Liver (tissue), 9 donors: ENCODE results near the gene TNFRSF21. TPM values are rescaled to one million over a fixed set of nuclear protein-coding genes. Genes with fewer than 3 reads are reported as not detected.

Source experiments
- DNase-seq: peaks from one replicate; pipeline ENCODE4 v3.0.0-alpha.2; 2017; ENCODE audit warnings: low spot score
- H3K27ac ChIP-seq, 2 donors: one replicate each; pipeline ENCODE4 v1.7.0; 2013; ENCODE audit warnings: inconsistent platforms in 2 of 2, low read length in 2 of 2, control low read depth in 1 of 2, low read depth in 1 of 2, mild to moderate bottlenecking in 1 of 2
- H3K27me3 ChIP-seq, 4 donors: one replicate each; pipeline versions ENCODE4 v1.6.1 to v1.7.0; 2013; ENCODE audit warnings: low read length in 3 of 4, inconsistent platforms in 1 of 4, mild to moderate bottlenecking in 1 of 4, moderate library complexity in 1 of 4; ENCODE audit not compliant: control insufficient read depth in 4 of 4, insufficient read depth in 4 of 4
- H3K36me3 ChIP-seq, 4 donors: one replicate each; pipeline versions ENCODE4 v1.6.1 to v1.7.0; 2013; ENCODE audit warnings: low read length in 3 of 4, mild to moderate bottlenecking in 3 of 4, low read depth in 1 of 4, moderate library complexity in 1 of 4; ENCODE audit not compliant: control insufficient read depth in 4 of 4, insufficient read depth in 3 of 4
- H3K4me1 ChIP-seq, 4 donors: one replicate each; pipeline versions ENCODE4 v1.6.1 to v1.7.0; 2013; ENCODE audit warnings: low read length in 3 of 4, mild to moderate bottlenecking in 3 of 4, moderate library complexity in 1 of 4; ENCODE audit not compliant: control insufficient read depth in 4 of 4, insufficient read depth in 4 of 4
- H3K4me3 ChIP-seq, 3 donors: one replicate each; pipeline versions ENCODE4 v1.6.1 to v1.7.0; 2013; ENCODE audit warnings: low read length in 3 of 3, control low read depth in 1 of 3, low read depth in 1 of 3, mild to moderate bottlenecking in 1 of 3
- H3K9ac ChIP-seq, 2 donors: one replicate each; pipeline ENCODE4 v1.7.0; 2013; ENCODE audit warnings: low read length in 2 of 2, mild to moderate bottlenecking in 2 of 2, moderate library complexity in 2 of 2, control low read depth in 1 of 2, low read depth in 1 of 2
- H3K9me3 ChIP-seq, 4 donors: one replicate each; pipeline versions ENCODE4 v1.6.1 to v1.7.0; 2013; ENCODE audit warnings: low read length in 3 of 4; ENCODE audit not compliant: control insufficient read depth in 4 of 4
- EGR1 ChIP-seq, 2 donors: IDR thresholded peaks; 2 replicates each; pipeline ENCODE4 v1.6.1; 2016 to 2018; ENCODE audit warnings: antibody characterized with exemption in 2 of 2, low read depth in 2 of 2
- FOXA1 ChIP-seq: IDR thresholded peaks from 2 replicates; pipeline ENCODE4 v1.6.1; 2016; ENCODE audit warnings: antibody characterized with exemption
- GABPA ChIP-seq, 2 donors: IDR thresholded peaks in 1 of 2; conservative IDR thresholded peaks in 1 of 2; 2 replicates each; pipeline ENCODE4 v1.6.1; 2016; ENCODE audit warnings: antibody characterized with exemption in 2 of 2, mild to moderate bottlenecking in 1 of 2, moderate library complexity in 1 of 2
- HNF4G ChIP-seq: IDR thresholded peaks from 2 replicates; pipeline ENCODE4 v1.6.1; 2016; ENCODE audit warnings: antibody characterized with exemption
- JUND ChIP-seq, 2 donors: IDR thresholded peaks; 2 replicates each; pipeline ENCODE4 v1.6.1; 2016; ENCODE audit warnings: antibody characterized with exemption in 2 of 2
- RAD21 ChIP-seq, 2 donors: IDR thresholded peaks; 2 replicates each; pipeline ENCODE4 v1.6.1; 2016; ENCODE audit warnings: antibody characterized with exemption in 2 of 2, mild to moderate bottlenecking in 2 of 2
- RXRA ChIP-seq, 2 donors: IDR thresholded peaks; 2 replicates each; pipeline ENCODE4 v1.6.1; 2017 to 2018; ENCODE audit warnings: antibody characterized with exemption in 2 of 2, mild to moderate bottlenecking in 1 of 2
- SP1 ChIP-seq: IDR thresholded peaks from 2 replicates; pipeline ENCODE4 v1.6.1; 2018; ENCODE audit warnings: antibody characterized with exemption, mild to moderate bottlenecking
- TAF1 ChIP-seq: conservative IDR thresholded peaks from 2 replicates; pipeline ENCODE4 v1.6.1; 2016; ENCODE audit warnings: antibody characterized with exemption, mild to moderate bottlenecking
- YY1 ChIP-seq: IDR thresholded peaks from 2 replicates; pipeline ENCODE4 v1.6.1; 2016; ENCODE audit warnings: antibody characterized with exemption, mild to moderate bottlenecking
- WGBS: extraction: QIAGEN DNeasy Blood & Tissue Kit; methylation state at CpG from one replicate; pipeline ENCODE4 v1.1.7; 2013; 5-methylcytosine and 5-hydroxymethylcytosine counted together
- polyA plus RNA-seq, 2 donors: library from polyadenylated mRNA; stranded (reverse) in 1 of 2; unstranded in 1 of 2; fragments of 200-250 nt in 1 of 2; fragments of >200 nt in 1 of 2; fragmentation: Nextera tagmentation in 1 of 2; extraction: Ambion mirVana in 1 of 2; gene quantifications; one replicate each; pipeline versions ENCODE4 v1.2.1 to v1.2.3, GENCODE V29; 2013 to 2015
- total RNA-seq, 2 donors: library from RNA; depleted of rRNA; stranded (reverse); fragments of >200 nt; gene quantifications; one replicate each; pipeline ENCODE4 v1.2.3, GENCODE V29; 2014
- TF ChIP-seq, protein P1 (sequence below): IDR thresholded peaks from 2 replicates; pipeline ENCODE4 v1.6.1; 2016; ENCODE audit warnings: antibody characterized with exemption
- TF ChIP-seq, protein P2 (sequence below): IDR thresholded peaks from 2 replicates; pipeline ENCODE4 v1.6.1; 2016; ENCODE audit warnings: antibody characterized with exemption, mild to moderate bottlenecking
- TF ChIP-seq, protein P3 (sequence below): fragments of 150-350 bp; IDR thresholded peaks from 2 replicates; pipeline ENCODE4 v1.5.1; 2017; ENCODE audit warnings: improper control_type of control experiment, low read depth, low read length; ENCODE audit not compliant: missing input control
- TF ChIP-seq, protein P4 (sequence below): IDR thresholded peaks from 2 replicates; pipeline ENCODE4 v1.6.1; 2016; ENCODE audit warnings: antibody characterized with exemption
- donor health status: healthy.
- donor health status: healthy.
- donor health status: healthy.
- donor health status: healthy.
- donor health status: healthy.

TNFRSF21 gene, protein sequence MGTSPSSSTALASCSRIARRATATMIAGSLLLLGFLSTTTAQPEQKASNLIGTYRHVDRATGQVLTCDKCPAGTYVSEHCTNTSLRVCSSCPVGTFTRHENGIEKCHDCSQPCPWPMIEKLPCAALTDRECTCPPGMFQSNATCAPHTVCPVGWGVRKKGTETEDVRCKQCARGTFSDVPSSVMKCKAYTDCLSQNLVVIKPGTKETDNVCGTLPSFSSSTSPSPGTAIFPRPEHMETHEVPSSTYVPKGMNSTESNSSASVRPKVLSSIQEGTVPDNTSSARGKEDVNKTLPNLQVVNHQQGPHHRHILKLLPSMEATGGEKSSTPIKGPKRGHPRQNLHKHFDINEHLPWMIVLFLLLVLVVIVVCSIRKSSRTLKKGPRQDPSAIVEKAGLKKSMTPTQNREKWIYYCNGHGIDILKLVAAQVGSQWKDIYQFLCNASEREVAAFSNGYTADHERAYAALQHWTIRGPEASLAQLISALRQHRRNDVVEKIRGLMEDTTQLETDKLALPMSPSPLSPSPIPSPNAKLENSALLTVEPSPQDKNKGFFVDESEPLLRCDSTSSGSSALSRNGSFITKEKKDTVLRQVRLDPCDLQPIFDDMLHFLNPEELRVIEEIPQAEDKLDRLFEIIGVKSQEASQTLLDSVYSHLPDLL
- total RNA-seq (1 to 10 TPM; 3.2 TPM), polyA plus RNA-seq (1 to 10 TPM; 2.1 to 2.6 TPM)

DNA sequence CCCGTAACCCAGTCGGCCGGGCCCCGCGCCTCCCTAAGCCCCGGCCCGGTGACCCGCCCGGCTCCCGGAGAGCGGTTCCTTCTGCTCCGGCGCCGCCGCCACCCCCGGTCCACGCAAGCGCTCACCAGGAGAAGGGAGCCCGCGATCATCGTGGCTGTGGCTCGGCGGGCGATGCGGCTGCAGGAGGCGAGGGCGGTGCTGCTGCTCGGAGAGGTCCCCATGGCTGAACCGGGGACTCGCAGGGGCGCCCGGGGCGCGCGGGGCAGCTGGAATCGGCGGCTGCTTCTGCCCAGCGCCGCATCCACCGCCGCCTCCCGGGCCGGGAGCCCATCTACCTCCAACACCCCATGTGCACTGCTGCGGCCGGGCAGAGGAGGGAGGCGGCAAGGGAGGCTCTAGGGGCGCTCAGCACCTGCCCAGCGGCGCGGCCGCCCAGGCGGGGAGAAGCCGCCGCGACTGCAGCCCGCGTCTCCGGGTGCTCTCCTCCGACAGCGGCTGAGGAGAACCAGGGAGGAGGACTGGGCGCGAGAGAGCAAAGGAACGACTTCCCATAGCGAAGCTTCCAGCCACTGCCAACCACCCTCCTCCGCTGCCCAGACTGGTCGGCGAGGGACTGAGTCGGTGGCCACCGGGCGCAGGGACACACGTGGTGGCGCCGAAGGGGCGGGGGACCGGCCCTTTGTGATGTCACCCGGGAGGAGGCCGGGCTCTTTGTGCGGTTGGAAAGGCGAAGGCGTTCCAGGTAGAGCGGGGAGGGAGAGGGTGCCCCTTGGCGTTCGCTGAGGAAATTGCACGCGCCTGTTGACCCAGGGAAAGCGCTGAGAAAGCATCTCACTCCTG, at the start of gene TNFRSF21:
Gene TNFRSF21, minus strand, starts transcription at position 615 of the 840 bp plus-strand sequence. Its CDS starts 394 bp downstream, at position 221.
- Histone ChIP-seq H3K27me3 (peaks cover 0 to 11% (median 5%) of the 10 kb centered on the region in 4 donors), H3K9ac (no peak within 1 kb of the TSS), H3K4me1 (peaks cover 3 to 16% (median 7%) of the 10 kb centered on the region in 4 donors), H3K9me3 (no peaks in the 10 kb centered on the region), H3K36me3 (no peaks in the 10 kb centered on the region), H3K27ac (peak within 1 kb of the TSS in 1 of 2 donors; percentile 36), H3K4me3 (peak within 1 kb of the TSS; percentile 56 to 73 (median 70))
- WGBS = under 1% methylated on average over 86 of the region's 86 CpGs
- TF ChIP-seq RAD21 (IDR thresholded peaks at IDR 0.05) = peak; percentile 96 to 98
- no peak for TF ChIP-seq HNF4G
- TF ChIP-seq JUND (IDR thresholded peaks at IDR 0.05) = peak in 1 of 2 donors; percentile 38
- peak; percentile 32 for TF ChIP-seq YY1
- TF ChIP-seq SP1 = peak; percentile 21
- TF ChIP-seq, protein P1, sequence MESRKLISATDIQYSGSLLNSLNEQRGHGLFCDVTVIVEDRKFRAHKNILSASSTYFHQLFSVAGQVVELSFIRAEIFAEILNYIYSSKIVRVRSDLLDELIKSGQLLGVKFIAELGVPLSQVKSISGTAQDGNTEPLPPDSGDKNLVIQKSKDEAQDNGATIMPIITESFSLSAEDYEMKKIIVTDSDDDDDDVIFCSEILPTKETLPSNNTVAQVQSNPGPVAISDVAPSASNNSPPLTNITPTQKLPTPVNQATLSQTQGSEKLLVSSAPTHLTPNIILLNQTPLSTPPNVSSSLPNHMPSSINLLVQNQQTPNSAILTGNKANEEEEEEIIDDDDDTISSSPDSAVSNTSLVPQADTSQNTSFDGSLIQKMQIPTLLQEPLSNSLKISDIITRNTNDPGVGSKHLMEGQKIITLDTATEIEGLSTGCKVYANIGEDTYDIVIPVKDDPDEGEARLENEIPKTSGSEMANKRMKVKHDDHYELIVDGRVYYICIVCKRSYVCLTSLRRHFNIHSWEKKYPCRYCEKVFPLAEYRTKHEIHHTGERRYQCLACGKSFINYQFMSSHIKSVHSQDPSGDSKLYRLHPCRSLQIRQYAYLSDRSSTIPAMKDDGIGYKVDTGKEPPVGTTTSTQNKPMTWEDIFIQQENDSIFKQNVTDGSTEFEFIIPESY = no peak
- TF ChIP-seq, protein P2, sequence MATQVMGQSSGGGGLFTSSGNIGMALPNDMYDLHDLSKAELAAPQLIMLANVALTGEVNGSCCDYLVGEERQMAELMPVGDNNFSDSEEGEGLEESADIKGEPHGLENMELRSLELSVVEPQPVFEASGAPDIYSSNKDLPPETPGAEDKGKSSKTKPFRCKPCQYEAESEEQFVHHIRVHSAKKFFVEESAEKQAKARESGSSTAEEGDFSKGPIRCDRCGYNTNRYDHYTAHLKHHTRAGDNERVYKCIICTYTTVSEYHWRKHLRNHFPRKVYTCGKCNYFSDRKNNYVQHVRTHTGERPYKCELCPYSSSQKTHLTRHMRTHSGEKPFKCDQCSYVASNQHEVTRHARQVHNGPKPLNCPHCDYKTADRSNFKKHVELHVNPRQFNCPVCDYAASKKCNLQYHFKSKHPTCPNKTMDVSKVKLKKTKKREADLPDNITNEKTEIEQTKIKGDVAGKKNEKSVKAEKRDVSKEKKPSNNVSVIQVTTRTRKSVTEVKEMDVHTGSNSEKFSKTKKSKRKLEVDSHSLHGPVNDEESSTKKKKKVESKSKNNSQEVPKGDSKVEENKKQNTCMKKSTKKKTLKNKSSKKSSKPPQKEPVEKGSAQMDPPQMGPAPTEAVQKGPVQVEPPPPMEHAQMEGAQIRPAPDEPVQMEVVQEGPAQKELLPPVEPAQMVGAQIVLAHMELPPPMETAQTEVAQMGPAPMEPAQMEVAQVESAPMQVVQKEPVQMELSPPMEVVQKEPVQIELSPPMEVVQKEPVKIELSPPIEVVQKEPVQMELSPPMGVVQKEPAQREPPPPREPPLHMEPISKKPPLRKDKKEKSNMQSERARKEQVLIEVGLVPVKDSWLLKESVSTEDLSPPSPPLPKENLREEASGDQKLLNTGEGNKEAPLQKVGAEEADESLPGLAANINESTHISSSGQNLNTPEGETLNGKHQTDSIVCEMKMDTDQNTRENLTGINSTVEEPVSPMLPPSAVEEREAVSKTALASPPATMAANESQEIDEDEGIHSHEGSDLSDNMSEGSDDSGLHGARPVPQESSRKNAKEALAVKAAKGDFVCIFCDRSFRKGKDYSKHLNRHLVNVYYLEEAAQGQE = no peak
- peak; percentile 25 for TF ChIP-seq TAF1
- TF ChIP-seq RXRA (IDR thresholded peaks at IDR 0.05) = peak in 1 of 2 donors; percentile 54
- no peak for TF ChIP-seq EGR1 (IDR thresholded peaks at IDR 0.05; ENCODE audit: low read depth in 2 of 2)
- TF ChIP-seq, protein P3, sequence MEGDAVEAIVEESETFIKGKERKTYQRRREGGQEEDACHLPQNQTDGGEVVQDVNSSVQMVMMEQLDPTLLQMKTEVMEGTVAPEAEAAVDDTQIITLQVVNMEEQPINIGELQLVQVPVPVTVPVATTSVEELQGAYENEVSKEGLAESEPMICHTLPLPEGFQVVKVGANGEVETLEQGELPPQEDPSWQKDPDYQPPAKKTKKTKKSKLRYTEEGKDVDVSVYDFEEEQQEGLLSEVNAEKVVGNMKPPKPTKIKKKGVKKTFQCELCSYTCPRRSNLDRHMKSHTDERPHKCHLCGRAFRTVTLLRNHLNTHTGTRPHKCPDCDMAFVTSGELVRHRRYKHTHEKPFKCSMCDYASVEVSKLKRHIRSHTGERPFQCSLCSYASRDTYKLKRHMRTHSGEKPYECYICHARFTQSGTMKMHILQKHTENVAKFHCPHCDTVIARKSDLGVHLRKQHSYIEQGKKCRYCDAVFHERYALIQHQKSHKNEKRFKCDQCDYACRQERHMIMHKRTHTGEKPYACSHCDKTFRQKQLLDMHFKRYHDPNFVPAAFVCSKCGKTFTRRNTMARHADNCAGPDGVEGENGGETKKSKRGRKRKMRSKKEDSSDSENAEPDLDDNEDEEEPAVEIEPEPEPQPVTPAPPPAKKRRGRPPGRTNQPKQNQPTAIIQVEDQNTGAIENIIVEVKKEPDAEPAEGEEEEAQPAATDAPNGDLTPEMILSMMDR = peak; percentile 99
- no peak for TF ChIP-seq FOXA1
- no peak for TF ChIP-seq GABPA (IDR thresholded peaks at IDR 0.05 in 1 of 2, conservative IDR thresholded peaks at IDR 0.05 in 1 of 2)
- TF ChIP-seq, protein P4, sequence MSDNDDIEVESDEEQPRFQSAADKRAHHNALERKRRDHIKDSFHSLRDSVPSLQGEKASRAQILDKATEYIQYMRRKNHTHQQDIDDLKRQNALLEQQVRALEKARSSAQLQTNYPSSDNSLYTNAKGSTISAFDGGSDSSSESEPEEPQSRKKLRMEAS = peak; percentile 60
- peak; percentile 83 for DNase-seq
